WERI-Rb-1 (cell line): ENCODE data around the gene GNG8.

Experiments
- DNase-seq: peaks from one replicate; pipeline ENCODE4 v3.0.0-alpha.2; 2020
- H3K27ac ChIP-seq: fragments of 250-450 bp; sonication (Bioruptor Pico); 2 replicates; pipeline ENCODE4 v1.5.1; 2020; ENCODE audit warnings: mild to moderate bottlenecking, moderate library complexity
- H3K27me3 ChIP-seq: fragments of 250-450 bp; sonication (Bioruptor Pico); 2 replicates; pipeline ENCODE4 v1.5.1; 2021; ENCODE audit warnings: mild to moderate bottlenecking, low read depth, moderate library complexity; ENCODE audit not compliant: insufficient read depth, severe bottlenecking
- H3K36me3 ChIP-seq: fragments of 250-450 bp; sonication (Bioruptor Pico); 2 replicates; pipeline ENCODE4 v1.5.1; 2020; ENCODE audit warnings: mild to moderate bottlenecking, moderate library complexity
- H3K4me3 ChIP-seq: 2 replicates; pipeline ENCODE4 v1.5.1; 2011; ENCODE audit warnings: low read depth, mild to moderate bottlenecking, control low read depth, low read length
- H3K9me3 ChIP-seq: fragments of 250-450 bp; sonication (Bioruptor Pico); 2 replicates; pipeline ENCODE4 v1.5.1; 2021; ENCODE audit warnings: mild to moderate bottlenecking, moderate library complexity; ENCODE audit not compliant: severe bottlenecking
- TF ChIP-seq, protein P1 (sequence below): IDR thresholded peaks from 2 replicates; pipeline ENCODE4 v1.5.1; 2011; ENCODE audit warnings: low read depth, mild to moderate bottlenecking, control low read depth, inconsistent platforms, low read length

Gene GNG8

DNA sequence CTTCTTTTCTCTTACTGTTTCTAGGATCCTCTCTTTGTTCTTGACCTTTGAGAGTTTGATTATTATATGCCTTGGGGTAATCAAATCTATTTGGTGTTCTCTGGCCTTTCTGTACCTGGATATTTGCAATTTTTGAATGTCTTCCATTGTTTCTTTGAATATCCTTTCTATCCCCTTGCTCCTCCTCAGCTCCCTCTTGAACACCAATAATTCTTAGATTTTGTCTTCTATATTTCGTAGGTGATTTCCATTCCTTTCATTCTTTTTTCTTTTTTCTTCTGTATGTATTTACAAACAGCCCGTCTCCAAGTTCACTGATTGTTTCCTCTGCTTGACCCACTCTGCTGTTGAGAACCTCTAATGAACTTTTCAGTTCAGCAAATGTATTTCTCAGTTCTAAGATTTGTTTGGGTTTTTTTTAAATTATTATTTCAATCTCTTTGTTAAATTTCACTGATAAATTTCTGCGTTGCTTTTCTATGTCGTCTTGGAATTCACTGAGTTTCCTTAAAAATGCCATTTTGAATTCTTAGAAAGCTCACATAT is 37.6 kb downstream of the GNG8 start:
- Histone ChIP-seq H3K4me3 (no peak overlapping the region), H3K27ac (no peak overlapping the region), H3K27me3 (no peaks in the 10 kb centered on the region), H3K9me3 (peaks cover 24% of the 10 kb centered on the region), H3K36me3 (peaks cover 12% of the 10 kb centered on the region)
- no peak for DNase-seq
- TF ChIP-seq, protein P1, sequence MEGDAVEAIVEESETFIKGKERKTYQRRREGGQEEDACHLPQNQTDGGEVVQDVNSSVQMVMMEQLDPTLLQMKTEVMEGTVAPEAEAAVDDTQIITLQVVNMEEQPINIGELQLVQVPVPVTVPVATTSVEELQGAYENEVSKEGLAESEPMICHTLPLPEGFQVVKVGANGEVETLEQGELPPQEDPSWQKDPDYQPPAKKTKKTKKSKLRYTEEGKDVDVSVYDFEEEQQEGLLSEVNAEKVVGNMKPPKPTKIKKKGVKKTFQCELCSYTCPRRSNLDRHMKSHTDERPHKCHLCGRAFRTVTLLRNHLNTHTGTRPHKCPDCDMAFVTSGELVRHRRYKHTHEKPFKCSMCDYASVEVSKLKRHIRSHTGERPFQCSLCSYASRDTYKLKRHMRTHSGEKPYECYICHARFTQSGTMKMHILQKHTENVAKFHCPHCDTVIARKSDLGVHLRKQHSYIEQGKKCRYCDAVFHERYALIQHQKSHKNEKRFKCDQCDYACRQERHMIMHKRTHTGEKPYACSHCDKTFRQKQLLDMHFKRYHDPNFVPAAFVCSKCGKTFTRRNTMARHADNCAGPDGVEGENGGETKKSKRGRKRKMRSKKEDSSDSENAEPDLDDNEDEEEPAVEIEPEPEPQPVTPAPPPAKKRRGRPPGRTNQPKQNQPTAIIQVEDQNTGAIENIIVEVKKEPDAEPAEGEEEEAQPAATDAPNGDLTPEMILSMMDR, result no peak

DNA sequence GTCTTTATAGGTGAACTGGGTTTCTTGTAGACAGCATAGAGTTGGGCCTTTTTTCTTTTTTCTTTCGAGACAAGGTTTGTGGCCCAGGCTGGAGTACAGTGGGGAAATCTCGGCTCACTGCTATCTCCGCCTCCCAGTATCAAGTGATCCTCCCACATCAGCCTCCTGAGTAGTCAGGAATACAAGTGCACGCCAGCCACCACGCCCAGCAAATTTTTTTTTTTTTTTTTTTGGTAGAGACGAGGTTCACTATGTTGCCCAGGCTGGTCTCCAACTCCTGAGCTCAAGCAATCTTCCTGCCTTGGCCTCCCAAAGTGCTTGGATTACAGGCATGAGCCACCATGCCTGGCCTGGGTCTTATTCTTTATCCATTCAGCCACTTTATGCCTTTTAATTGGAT is 40.0 kb downstream of the GNG8 start:
- DNase-seq, result no peak
- TF ChIP-seq, protein P1, result no peak
- H3K36me3 ChIP-seq, result no peaks in the 10 kb centered on the region
- no peaks in the 10 kb centered on the region for H3K27me3 ChIP-seq
- peaks cover 24% of the 10 kb centered on the region for H3K9me3 ChIP-seq
- no peak overlapping the region for H3K27ac ChIP-seq
- no peak overlapping the region for H3K4me3 ChIP-seq

DNA sequence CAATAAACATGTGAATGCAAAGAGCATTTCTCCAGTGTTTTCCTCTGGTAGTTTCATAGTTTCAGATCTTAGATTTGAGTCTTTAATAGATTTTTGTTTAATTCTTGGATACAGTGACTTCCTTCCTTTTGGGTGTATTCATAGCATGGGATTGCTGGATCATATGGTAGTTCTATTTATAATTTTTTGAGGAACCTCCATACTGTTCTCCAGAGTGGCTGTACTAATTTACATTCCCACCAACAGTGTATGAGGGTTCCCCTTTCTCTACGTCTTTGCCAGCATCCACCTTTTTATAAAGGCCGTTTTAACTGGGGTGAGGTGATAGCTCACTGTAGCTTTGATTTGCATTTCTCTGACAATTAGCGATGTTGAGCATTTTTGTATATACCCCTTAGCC is 44.1 kb downstream of the GNG8 start:
- Histone ChIP-seq H3K27me3 (no peaks in the 10 kb centered on the region), H3K9me3 (no peaks in the 10 kb centered on the region), H3K27ac (no peak overlapping the region), H3K36me3 (no peaks in the 10 kb centered on the region), H3K4me3 (no peak overlapping the region)
- TF ChIP-seq, protein P1, result no peak
- DNase-seq, result no peak

DNA sequence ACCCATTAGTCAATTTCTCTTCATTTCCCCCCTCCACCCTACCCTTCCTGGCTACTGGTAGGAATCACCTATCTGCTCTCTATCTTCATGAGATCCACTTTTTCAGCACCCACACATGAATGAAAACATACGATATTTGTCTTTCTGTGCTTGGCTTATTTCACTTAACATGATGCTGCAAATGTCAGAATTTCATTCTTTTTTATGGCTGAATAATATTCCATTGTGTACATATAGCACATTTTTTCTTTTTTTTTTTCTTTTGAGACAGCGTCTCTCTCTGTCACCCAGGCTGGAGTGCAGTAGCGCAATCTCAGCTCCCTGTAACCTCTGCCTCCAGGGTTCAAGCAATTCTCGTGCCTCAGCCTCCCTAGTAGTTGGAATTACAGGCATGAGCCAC is 44.7 kb downstream of the GNG8 start:
- H3K27me3 ChIP-seq, result no peaks in the 10 kb centered on the region
- TF ChIP-seq, protein P1, result no peak
- H3K36me3 ChIP-seq, result no peaks in the 10 kb centered on the region
- no peak for DNase-seq
- no peak overlapping the region for H3K27ac ChIP-seq
- H3K4me3 ChIP-seq, result no peak overlapping the region
- H3K9me3 ChIP-seq, result no peaks in the 10 kb centered on the region

DNA sequence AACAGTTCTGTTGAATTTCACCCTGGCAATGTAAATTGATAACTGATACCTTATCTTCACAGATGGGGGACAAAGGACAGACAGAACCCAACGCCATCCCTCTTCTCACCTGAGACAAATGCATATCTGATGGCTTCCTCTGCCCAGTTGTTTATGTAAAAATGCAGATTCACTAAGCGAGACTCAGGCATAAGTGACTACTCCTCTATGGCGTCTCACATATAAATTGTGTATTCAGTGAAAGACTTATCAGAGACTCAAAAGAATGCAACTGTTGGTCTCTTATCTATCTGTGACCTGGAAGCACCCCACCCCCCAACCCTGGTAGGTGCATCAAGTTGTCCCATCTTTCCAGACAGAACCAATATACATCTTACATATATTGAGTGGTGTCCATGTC is 48.1 kb downstream of the GNG8 start:
- no peak overlapping the region for H3K4me3 ChIP-seq
- no peaks in the 10 kb centered on the region for H3K27me3 ChIP-seq
- no peak for DNase-seq
- H3K36me3 ChIP-seq, result no peaks in the 10 kb centered on the region
- TF ChIP-seq, protein P1, result no peak
- no peak overlapping the region for H3K27ac ChIP-seq
- no peaks in the 10 kb centered on the region for H3K9me3 ChIP-seq

DNA sequence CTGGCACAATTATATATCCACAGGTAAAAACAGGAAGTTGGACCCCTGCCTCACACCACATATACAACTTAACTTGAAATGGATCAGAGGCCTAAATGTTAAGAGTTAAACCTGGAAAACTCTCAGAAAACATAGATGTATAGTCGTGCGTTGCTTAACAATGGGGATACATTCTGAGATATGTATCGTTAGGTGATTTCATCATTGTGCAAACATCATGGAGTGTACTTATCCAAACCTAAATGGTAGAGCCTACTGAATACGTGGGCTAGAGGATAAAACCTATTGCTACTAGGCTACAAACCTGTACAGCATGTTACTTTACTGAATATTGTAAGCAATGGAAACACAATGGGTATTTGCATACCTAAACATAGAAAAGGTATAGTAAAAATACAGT is 49.7 kb downstream of the GNG8 start:
- no peak for DNase-seq
- H3K27me3 ChIP-seq, result no peaks in the 10 kb centered on the region
- H3K9me3 ChIP-seq, result no peaks in the 10 kb centered on the region
- no peak overlapping the region for H3K27ac ChIP-seq
- no peak overlapping the region for H3K4me3 ChIP-seq
- H3K36me3 ChIP-seq, result no peaks in the 10 kb centered on the region
- TF ChIP-seq, protein P1, result no peak
